Neuronal stem cell (in vitro differentiated cells): ENCODE measurements around the gene FHIT.

ENCODE experiments used
- DNase-seq: peaks from one replicate; pipeline ENCODE4 v3.0.0-alpha.2; 2013; ENCODE audit warnings: low spot score
- H2AFZ ChIP-seq: one replicate; pipeline ENCODE4 v1.6.1; 2013; ENCODE audit warnings: mild to moderate bottlenecking, low read length, inconsistent platforms
- H2AK5ac ChIP-seq: 2 replicates; pipeline ENCODE4 v1.6.1; 2013; ENCODE audit warnings: low read depth, mild to moderate bottlenecking, inconsistent platforms, low read length, moderate library complexity, mixed read lengths
- H2BK120ac ChIP-seq: 2 replicates; pipeline ENCODE4 v1.6.1; 2013; ENCODE audit warnings: low read depth, mild to moderate bottlenecking, inconsistent platforms, low read length, moderate library complexity, mixed read lengths
- H2BK12ac ChIP-seq: one replicate; pipeline ENCODE4 v1.6.1; 2013; ENCODE audit warnings: low read length, inconsistent platforms
- H2BK15ac ChIP-seq: 2 replicates; pipeline ENCODE4 v1.6.1; 2013; ENCODE audit warnings: mild to moderate bottlenecking, low read length, inconsistent platforms, mixed read lengths
- H2BK5ac ChIP-seq: one replicate; pipeline ENCODE4 v1.6.1; 2013; ENCODE audit warnings: inconsistent platforms, mild to moderate bottlenecking, low read length, moderate library complexity
- H3K14ac ChIP-seq: one replicate; pipeline ENCODE4 v1.6.1; 2013; ENCODE audit warnings: low read length, inconsistent platforms
- H3K18ac ChIP-seq: 2 replicates; pipeline ENCODE4 v1.6.1; 2013; ENCODE audit warnings: low read length, inconsistent platforms
- H3K23ac ChIP-seq: 2 replicates; pipeline ENCODE4 v1.6.1; 2013; ENCODE audit warnings: low read depth, mild to moderate bottlenecking, mixed read lengths, low read length, inconsistent platforms; ENCODE audit not compliant: poor library complexity
- H3K27ac ChIP-seq: replicated peaks from 3 replicates; pipeline ENCODE4 v1.5.1; 2013; ENCODE audit warnings: low read length, inconsistent platforms
- H3K27me3 ChIP-seq, 3 experiments: 2 replicates each; pipeline ENCODE4 v1.6.1; 2013; ENCODE audit warnings: low read length in 3 of 3, mild to moderate bottlenecking in 2 of 3, inconsistent platforms in 1 of 3, low read depth in 1 of 3, mixed read lengths in 1 of 3, moderate library complexity in 1 of 3; ENCODE audit not compliant: control insufficient read depth in 3 of 3, insufficient read depth in 3 of 3
- H3K36me3 ChIP-seq, 2 donors: replicated peaks in 1 of 2; 2 replicates each; pipeline ENCODE4 v1.6.1; 2013; ENCODE audit warnings: low read length in 2 of 2; ENCODE audit not compliant: control insufficient read depth in 2 of 2, insufficient read depth in 2 of 2
- H3K4ac ChIP-seq: 2 replicates; pipeline ENCODE4 v1.6.1; 2013; ENCODE audit warnings: inconsistent platforms, mild to moderate bottlenecking, low read length, moderate library complexity
- H3K4me1 ChIP-seq, 2 donors: 1 replicate in 1 of 2; 2 replicates in 1 of 2; pipeline ENCODE4 v1.6.1; 2013; ENCODE audit warnings: low read length in 2 of 2, low read depth in 1 of 2; ENCODE audit not compliant: control insufficient read depth in 2 of 2, insufficient read depth in 1 of 2
- H3K4me2 ChIP-seq: one replicate; pipeline ENCODE4 v1.6.1; 2013; ENCODE audit warnings: mild to moderate bottlenecking, low read length, inconsistent platforms; ENCODE audit not compliant: insufficient read depth, poor library complexity, severe bottlenecking
- H3K4me3 ChIP-seq, 2 donors: 2 replicates each; pipeline ENCODE4 v1.5.1; 2013; ENCODE audit warnings: low read length in 2 of 2, mild to moderate bottlenecking in 2 of 2, inconsistent platforms in 1 of 2, moderate library complexity in 1 of 2
- H3K79me1 ChIP-seq: one replicate; pipeline ENCODE4 v1.6.1; 2013; ENCODE audit warnings: low read depth, mild to moderate bottlenecking, inconsistent platforms, low read length, moderate library complexity
- H3K9ac ChIP-seq: one replicate; pipeline ENCODE4 v1.6.1; 2013; ENCODE audit warnings: mild to moderate bottlenecking, low read depth, low read length, inconsistent platforms; ENCODE audit not compliant: poor library complexity
- H3K9me3 ChIP-seq, 2 donors: replicated peaks in 1 of 2; 2 replicates each; pipeline versions ENCODE3 to v1.6.1; 2013; ENCODE audit warnings: low read length in 2 of 2, mild to moderate bottlenecking in 2 of 2, inconsistent platforms in 1 of 2, low read depth in 1 of 2, mixed read lengths in 1 of 2, moderate library complexity in 1 of 2; ENCODE audit not compliant: control insufficient read depth in 2 of 2, insufficient read depth in 1 of 2
- H4K8ac ChIP-seq: one replicate; pipeline ENCODE4 v1.6.1; 2013; ENCODE audit warnings: low read depth, mild to moderate bottlenecking, inconsistent platforms, low read length, moderate library complexity
- H4K91ac ChIP-seq: one replicate; pipeline ENCODE4 v1.6.1; 2013; ENCODE audit warnings: low read length, low read depth, mild to moderate bottlenecking, inconsistent platforms; ENCODE audit not compliant: poor library complexity
- WGBS, 2 donors: extraction: QIAGEN DNeasy Blood & Tissue Kit; methylation state at CpG; one replicate each; pipeline ENCODE4 v1.1.7; 2013; ENCODE audit warnings: missing lambda C conversion rate in 2 of 2, mixed read lengths in 1 of 2; ENCODE audit not compliant: insufficient read length in 2 of 2, insufficient replicate concordance in 1 of 2; ENCODE audit errors: extremely low coverage in 2 of 2; 5-methylcytosine and 5-hydroxymethylcytosine counted together

The FHIT gene

GRCh38 chr3:59750391-59750790 is 1500.9 kb downstream of the FHIT start:
- H3K27me3 ChIP-seq = no peaks in the 10 kb centered on the region
- no peak overlapping the region for H4K91ac ChIP-seq
- no peak overlapping the region for H4K8ac ChIP-seq
- no CpG with 5 or more reads among the region's 1 CpG for WGBS, 2 donors
- H3K18ac ChIP-seq = no peak overlapping the region
- no peak overlapping the region for H3K14ac ChIP-seq
- no peak overlapping the region for H3K4ac ChIP-seq
- no peak overlapping the region for H3K23ac ChIP-seq
- H3K9ac ChIP-seq = no peak overlapping the region
- no peak overlapping the region for H3K4me2 ChIP-seq
- no peak overlapping the region for H2AK5ac ChIP-seq
- no peak overlapping the region for H2BK5ac ChIP-seq
- no peaks in the 10 kb centered on the region for H3K79me1 ChIP-seq
- H2BK12ac ChIP-seq = no peak overlapping the region
- no peak overlapping the region for H3K27ac ChIP-seq
- H3K9me3 ChIP-seq = no peaks in the 10 kb centered on the region
- DNase-seq = no peak
- H3K4me1 ChIP-seq = no peaks in the 10 kb centered on the region
- H2BK120ac ChIP-seq = no peak overlapping the region
- H2AFZ ChIP-seq = no peak overlapping the region
- H2BK15ac ChIP-seq = no peak overlapping the region
- no peaks in the 10 kb centered on the region for H3K36me3 ChIP-seq
- no peak overlapping the region for H3K4me3 ChIP-seq

GRCh38 chr3:59749291-59749690 is 1502.0 kb downstream of the FHIT start:
- DNase-seq = no peak
- H3K27ac ChIP-seq = no peak overlapping the region

GRCh38 chr3:59746585-59746984 is 1504.7 kb downstream of the FHIT start:
- no peak overlapping the region for H3K27ac ChIP-seq
- WGBS, 2 donors = no CpG with 5 or more reads among the region's 3 CpGs

More at GRCh38 chr3:59749291-59749690, 1502.0 kb downstream of the FHIT start:
- no peaks in the 10 kb centered on the region for H3K36me3 ChIP-seq
- no peaks in the 10 kb centered on the region for H3K9me3 ChIP-seq
- no peak overlapping the region for H3K18ac ChIP-seq
- H2AFZ ChIP-seq = no peak overlapping the region
- no peak overlapping the region for H3K14ac ChIP-seq
- no peak overlapping the region for H2BK15ac ChIP-seq
- H2BK120ac ChIP-seq = no peak overlapping the region
- H3K23ac ChIP-seq = no peak overlapping the region
- H3K27me3 ChIP-seq = no peaks in the 10 kb centered on the region
- no peak overlapping the region for H4K91ac ChIP-seq
- no peak overlapping the region for H3K9ac ChIP-seq
- no peaks in the 10 kb centered on the region for H3K4me1 ChIP-seq
- H3K4me2 ChIP-seq = no peak overlapping the region
- H3K79me1 ChIP-seq = no peaks in the 10 kb centered on the region
- H2BK12ac ChIP-seq = no peak overlapping the region
- WGBS, 2 donors = no CpG with 5 or more reads among the region's 6 CpGs
- H2BK5ac ChIP-seq = no peak overlapping the region
- H2AK5ac ChIP-seq = no peak overlapping the region
- no peak overlapping the region for H4K8ac ChIP-seq
- no peak overlapping the region for H3K4ac ChIP-seq
- no peak overlapping the region for H3K4me3 ChIP-seq

GRCh38 chr3:59737241-59737640 is 1514.0 kb downstream of the FHIT start:
- Histone ChIP-seq H3K9me3 (no peaks in the 10 kb centered on the region), H3K23ac (no peak overlapping the region), H3K4me3 (no peak overlapping the region), H2BK5ac (no peak overlapping the region), H3K27me3 (no peaks in the 10 kb centered on the region), H2BK12ac (no peak overlapping the region), H3K4me2 (no peak overlapping the region), H4K91ac (no peak overlapping the region), H3K9ac (no peak overlapping the region), H3K18ac (no peak overlapping the region), H2BK15ac (no peak overlapping the region), H2AFZ (no peak overlapping the region), H3K14ac (no peak overlapping the region), H3K4ac (no peak overlapping the region), H3K27ac (no peak overlapping the region), H3K4me1 (no peaks in the 10 kb centered on the region), H4K8ac (no peak overlapping the region), H3K79me1 (no peaks in the 10 kb centered on the region), H2BK120ac (no peak overlapping the region), H3K36me3 (no peaks in the 10 kb centered on the region), H2AK5ac (no peak overlapping the region)
- DNase-seq = no peak
- WGBS, 2 donors = no CpG with 5 or more reads among the region's 3 CpGs

More at GRCh38 chr3:59746585-59746984, 1504.7 kb downstream of the FHIT start:
- Histone ChIP-seq H3K18ac (no peak overlapping the region), H3K4me2 (no peak overlapping the region), H3K9ac (no peak overlapping the region), H2BK120ac (no peak overlapping the region), H3K36me3 (no peaks in the 10 kb centered on the region), H3K23ac (no peak overlapping the region), H2AFZ (no peak overlapping the region), H2AK5ac (no peak overlapping the region), H2BK5ac (no peak overlapping the region), H3K79me1 (no peaks in the 10 kb centered on the region), H3K4ac (no peak overlapping the region), H3K4me3 (no peak overlapping the region), H4K8ac (no peak overlapping the region), H4K91ac (no peak overlapping the region), H3K9me3 (no peaks in the 10 kb centered on the region), H3K27me3 (no peaks in the 10 kb centered on the region), H2BK12ac (no peak overlapping the region), H2BK15ac (no peak overlapping the region), H3K4me1 (no peaks in the 10 kb centered on the region), H3K14ac (no peak overlapping the region)
- DNase-seq = no peak
